Tongue (tissue), 2 donors: ENCODE data around the gene HPCAL1. TPM values are rescaled to one million over a fixed set of nuclear protein-coding genes. Genes with fewer than 3 reads are reported as not detected.
"Not testable (repeated sequence)": the region's sequence is repeated elsewhere in the genome, so short reads cannot be mapped to it uniquely, and the experiment has no call there.

Source experiments
- DNase-seq: peaks from one replicate; pipeline ENCODE4 v3.0.0-alpha.2; 2015
- total RNA-seq: library from RNA; depleted of rRNA; stranded (reverse); fragments of >200 nt; gene quantifications from one replicate; pipeline ENCODE4 v1.2.3, GENCODE V29; 2014

HPCAL1 gene
- 37.4 TPM for total RNA-seq

GRCh38 chr2:10302479-10303180 is at the start of gene HPCAL1:
TSS of gene HPCAL1 (plus strand) at chr2:10302904. CDS start at chr2:10419758, 116,854 bp downstream.
- peak; percentile 93 for DNase-seq

- DNase-seq = no peak
Observed at GRCh38 chr2:10253596-10254372, 48.9 kb upstream of the HPCAL1 start.

- DNase-seq = peak; percentile 71
Observed at GRCh38 chr2:10254373-10255188, 48.1 kb upstream of the HPCAL1 start.

GRCh38 chr2:10255189-10256030 is 47.3 kb upstream of the HPCAL1 start:
- no peak for DNase-seq

GRCh38 chr2:10256031-10256514 is 46.6 kb upstream of the HPCAL1 start:
- DNase-seq = no peak

- DNase-seq = peak; percentile 24
Observed at GRCh38 chr2:10256515-10257031, 46.1 kb upstream of the HPCAL1 start.

GRCh38 chr2:10257036-10257435 is 45.7 kb upstream of the HPCAL1 start:
- no peak for DNase-seq

- no peak for DNase-seq
Observed at GRCh38 chr2:10257500-10258147, 45.1 kb upstream of the HPCAL1 start.

GRCh38 chr2:10258326-10258725 is 44.4 kb upstream of the HPCAL1 start:
- DNase-seq = no peak

GRCh38 chr2:10258726-10259125 is 44.0 kb upstream of the HPCAL1 start:
- no peak for DNase-seq

GRCh38 chr2:10260130-10260529 is 42.6 kb upstream of the HPCAL1 start:
- no peak for DNase-seq

GRCh38 chr2:10263526-10263925 is 39.2 kb upstream of the HPCAL1 start:
- DNase-seq = not testable (repeated sequence)

- DNase-seq = no peak
Observed at GRCh38 chr2:10264506-10265328, 38.0 kb upstream of the HPCAL1 start.

- DNase-seq = no peak
Observed at GRCh38 chr2:10265329-10266132, 37.2 kb upstream of the HPCAL1 start.

GRCh38 chr2:10266133-10266620 is 36.5 kb upstream of the HPCAL1 start:
- no peak for DNase-seq

- DNase-seq = no peak
Observed at GRCh38 chr2:10267036-10267435, 35.7 kb upstream of the HPCAL1 start.

GRCh38 chr2:10267551-10268465 is 34.9 kb upstream of the HPCAL1 start:
- DNase-seq = peak; percentile 94

GRCh38 chr2:10269291-10269690 is 33.4 kb upstream of the HPCAL1 start:
- DNase-seq = no peak
